Activated T-helper 1 cell treated with anti-CD3 and anti-CD28 coated beads, Interleukin-2, amount 50 U/mL, for 16 hours (primary cell): ENCODE results near the gene PRRG4.
"Not testable (repeated sequence)": the region's sequence is repeated elsewhere in the genome, so short reads cannot be mapped to it uniquely, and the experiment has no call there.

Experiments used
- DNase-seq, 2 donors: peaks; one replicate each; pipeline ENCODE4 v3.0.0-alpha.2; 2020; ENCODE audit warnings: low read depth in 1 of 2, low spot score in 1 of 2

PRRG4 gene

DNA sequence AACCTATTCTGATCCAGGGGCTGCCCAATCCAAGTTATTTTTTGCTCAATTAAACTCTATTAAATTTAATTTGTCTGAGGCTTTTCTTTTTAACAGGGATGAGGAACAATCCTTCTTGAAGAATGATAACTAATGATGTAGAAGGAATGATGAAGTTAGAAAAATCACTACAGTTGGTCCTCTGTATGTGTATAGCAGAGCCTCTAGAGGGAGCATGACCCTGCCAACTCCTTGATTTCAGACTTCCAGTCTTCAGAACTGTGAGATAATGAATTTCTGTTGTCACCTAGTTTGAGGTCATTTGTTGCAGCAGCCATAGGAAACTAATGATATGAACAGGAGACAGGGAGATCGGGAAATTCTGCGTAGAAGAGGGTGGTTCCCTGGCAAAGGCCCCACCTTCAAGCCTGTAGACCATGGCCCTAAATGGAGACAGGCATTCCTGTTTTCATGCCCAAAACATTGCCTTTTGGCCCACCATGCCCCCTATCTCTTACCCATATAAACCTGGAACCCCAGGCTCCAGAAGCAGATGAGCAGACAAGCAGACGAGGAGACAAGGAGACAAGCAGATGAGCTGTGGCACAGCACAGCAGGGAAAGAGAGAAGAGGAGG is 55.1 kb downstream of the PRRG4 start:
- no peak for DNase-seq

DNA sequence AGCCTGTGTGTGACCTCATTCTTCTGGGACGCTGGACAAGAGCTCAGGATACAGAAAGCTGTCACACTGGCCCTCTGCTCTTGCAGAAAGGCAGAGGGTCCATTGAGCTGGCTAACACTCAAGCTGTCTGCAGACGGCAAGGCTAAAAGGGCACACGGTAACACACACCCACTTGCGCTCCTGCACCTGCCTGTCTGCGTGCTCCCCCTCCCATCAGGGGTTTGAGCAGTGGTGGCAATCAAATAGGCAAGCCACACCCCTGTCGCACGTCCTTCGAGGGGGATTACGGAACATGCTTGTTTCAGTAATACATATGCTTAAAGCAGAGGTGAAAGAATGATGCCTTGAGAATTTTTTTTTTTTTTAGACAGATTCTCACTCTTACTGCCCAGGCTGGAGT is 55.8 kb downstream of the PRRG4 start:
- no peak for DNase-seq

DNA sequence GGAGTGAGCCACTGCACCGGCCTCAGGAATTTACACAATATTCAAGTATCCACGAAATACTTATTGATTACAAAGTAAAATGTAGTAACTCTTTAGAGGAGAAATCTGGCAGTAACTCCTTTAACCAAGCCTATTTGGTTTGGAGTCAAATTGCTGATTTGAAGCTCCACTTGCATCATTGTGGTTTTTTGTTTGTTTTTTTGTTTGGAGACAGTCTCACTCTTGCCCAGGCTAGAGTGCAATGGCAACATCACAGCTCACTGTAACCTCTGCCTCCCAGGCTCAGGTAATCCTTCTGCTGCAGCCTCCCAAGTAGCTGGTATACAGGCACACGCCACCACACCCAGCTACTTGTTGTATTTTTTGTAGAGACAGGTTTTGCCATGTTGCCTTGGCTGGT is 56.5 kb downstream of the PRRG4 start:
- DNase-seq = no peak

DNA sequence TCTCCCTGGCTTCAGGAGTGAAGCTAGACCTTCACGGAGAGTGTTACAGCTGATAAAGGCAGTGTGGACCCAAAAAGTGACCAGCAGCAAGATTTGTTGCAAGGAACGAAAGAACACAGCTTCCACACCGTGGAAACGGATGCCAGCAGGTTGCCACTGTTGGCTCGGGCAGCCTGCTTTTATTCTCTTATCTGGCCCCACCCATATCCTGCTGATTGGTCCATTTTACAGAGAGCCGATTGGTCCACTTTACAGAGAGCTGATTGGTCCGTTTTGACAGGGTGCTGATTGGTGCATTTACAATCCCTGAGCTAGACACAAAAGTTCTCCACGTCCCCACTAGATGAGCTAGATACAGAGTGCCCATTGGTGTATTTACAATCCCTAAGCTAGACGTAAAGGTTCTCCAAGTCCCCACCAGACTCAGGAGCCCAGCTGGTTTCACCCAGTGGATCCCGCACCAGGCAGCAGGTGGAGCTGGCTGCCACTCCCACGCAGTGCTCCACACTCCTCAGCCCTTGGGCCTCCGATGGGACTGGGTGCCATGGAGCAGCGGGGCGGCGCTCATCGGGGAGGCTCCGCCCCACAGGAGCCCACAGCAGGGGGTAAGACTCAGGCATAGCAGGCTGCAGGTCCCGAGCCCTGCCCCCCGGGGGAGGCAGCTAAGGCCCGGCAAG is 58.1 kb downstream of the PRRG4 start:
- DNase-seq = not testable (repeated sequence)

DNA sequence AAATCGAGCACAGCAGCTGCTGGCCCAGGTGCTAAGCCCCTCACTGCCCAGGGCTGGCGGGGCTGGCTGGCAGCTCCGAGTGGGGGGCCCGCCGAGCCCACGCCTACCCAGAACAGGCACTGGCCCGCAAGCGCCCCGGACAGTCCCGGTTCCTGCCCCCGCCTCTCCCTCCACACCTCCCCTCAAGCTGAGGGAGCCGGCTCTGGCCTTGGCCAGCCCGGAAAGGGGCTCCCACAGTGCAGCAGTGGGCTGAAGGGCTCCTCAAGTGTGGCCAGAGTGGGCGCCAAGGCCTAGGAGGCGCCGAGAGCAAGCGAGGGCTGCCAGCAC is 58.6 kb downstream of the PRRG4 start:
- not testable (repeated sequence) for DNase-seq

DNA sequence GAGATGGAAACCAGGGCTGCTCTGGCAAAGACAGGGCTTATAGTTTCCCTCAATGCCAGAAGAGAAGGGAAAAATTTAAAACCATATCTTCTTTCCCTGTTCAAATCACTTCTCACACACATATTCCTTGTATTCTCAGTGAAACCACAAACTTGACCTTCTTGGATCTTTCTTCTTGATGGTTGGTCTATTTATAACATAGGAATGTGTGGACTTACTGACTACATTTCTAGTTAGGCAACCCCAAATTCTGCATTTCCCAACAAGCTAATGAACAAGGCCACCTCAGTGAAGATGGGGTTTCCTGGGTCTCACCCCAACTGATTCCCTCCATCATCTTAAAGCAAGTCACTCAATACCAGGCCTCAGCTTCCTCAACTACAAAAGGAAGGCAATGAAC is 59.1 kb downstream of the PRRG4 start:
- DNase-seq = no peak

DNA sequence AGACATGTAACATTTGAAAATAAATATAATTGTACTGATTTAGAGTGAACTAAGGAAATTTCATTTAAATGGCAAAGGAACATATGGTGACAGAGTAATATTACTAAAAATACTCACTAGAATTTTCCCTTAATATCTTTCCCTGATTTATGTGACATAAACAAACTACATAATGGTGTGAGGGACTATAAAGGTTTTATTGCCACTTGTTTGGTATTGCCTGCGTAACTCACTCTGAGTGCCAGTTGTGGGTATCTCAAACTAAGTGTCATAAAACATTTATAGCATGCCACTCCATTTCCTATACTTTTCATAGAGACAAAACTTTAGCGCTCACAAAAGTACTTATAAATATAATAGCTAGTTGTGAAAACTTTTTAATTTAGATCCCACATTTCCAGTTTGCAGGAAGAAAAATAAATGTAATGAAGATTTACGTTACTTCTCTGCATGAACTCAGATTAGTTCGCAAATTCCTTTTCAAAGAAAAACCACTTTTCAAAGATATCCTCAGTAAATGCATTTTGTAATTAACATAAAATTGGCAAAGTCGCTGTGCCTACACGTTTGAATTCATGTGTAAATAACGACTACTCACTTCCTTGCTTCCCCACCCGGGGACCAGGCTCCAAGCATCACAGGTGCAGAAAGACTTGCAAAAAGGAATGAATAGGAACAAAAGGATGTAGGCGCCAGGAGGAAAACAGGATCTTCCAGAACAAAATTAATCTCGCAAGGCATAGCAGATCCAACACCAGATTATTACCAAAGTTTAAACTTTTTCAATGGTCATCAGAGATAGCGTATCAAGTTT is 61.3 kb downstream of the PRRG4 start:
- no peak for DNase-seq

DNA sequence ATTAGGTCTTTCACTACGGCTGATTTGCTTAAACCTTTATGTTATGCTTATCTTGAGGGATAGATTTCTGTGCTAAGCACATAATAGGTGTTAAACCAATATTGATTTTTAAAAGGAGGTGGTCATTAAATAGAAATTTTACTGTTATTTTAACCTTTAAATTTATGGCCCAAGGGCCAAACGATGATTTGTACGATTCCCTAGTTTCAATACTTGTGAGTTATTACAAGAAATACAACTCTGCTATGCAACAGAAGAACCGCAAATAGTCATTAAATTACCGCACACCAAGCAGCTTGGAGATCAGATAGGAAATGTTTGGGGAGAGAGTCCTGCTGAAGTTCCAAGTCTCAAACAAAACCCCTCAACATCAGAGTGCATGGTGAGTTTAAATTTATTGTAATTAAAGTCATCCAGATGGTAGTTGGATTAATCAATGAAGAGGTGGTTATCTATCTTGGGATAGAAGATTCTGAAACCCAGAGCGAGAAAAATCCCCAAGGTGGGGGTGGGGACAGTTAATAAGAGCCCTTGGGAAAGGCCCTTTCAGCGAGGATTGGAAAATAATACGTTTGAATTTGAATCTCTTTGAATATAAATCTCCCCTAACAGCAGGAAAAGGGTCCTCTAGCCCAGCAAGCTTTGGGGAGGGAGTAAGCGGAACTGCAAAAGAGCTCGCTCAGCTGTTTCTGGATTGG is 62.1 kb downstream of the PRRG4 start:
- no peak for DNase-seq

DNA sequence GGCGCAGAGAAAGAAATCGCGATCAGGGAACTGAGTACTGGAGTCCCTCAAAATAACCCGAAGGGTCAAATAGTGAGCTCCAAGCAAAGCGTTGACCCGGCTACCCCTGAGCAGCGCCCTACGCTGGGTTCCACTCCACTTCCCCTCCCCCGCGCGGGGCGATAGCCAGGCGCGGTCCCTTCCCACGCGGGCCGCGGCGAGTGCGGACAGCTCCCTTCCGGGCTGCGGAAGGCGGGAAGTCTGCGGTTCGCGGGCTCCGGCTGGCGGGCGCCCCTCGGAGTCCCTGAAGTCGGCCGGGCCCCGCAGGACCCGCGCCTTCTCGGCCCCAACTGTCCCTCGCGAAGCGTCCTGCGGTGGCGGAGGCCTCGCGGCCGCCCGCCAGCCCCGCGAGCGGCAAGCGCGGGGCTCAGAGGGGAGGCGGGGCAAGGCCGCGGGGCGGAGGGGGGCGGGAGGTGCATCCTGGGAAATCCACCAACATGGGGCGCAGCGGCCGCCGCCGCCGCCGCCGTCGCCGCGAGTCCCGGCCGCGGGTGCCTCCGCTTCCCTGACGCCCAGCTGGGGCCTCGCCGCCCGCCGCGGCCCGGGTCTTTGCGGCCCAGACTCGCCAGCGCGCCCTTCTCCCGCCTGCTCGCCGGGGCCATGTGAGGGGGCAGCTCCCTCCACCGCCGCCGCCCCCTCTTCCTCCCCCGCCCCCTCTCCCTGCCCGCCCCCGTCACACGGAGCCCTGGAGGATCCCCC is 62.8 kb downstream of the PRRG4 start, which contains the start of gene QSER1:
Gene QSER1, plus strand, starts transcription at position 457 of the 738 bp plus-strand sequence. CDS start 315 bp downstream, outside the sequence.
- peak; percentile 43 to 55 for DNase-seq

DNA sequence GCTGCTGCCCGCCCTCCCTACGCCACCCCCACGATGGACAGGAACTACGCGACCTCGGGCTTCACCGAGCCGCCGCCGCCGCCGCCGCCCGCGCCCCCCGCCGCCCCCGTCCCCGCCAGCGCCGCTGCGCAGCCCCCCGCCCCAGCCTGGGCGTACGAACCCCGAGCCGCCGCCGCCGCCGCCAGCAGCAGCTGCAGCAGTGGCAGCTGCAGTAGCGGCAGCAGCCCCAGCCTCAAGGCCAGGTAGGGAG is 63.3 kb downstream of the PRRG4 start:
- DNase-seq = no peak

DNA sequence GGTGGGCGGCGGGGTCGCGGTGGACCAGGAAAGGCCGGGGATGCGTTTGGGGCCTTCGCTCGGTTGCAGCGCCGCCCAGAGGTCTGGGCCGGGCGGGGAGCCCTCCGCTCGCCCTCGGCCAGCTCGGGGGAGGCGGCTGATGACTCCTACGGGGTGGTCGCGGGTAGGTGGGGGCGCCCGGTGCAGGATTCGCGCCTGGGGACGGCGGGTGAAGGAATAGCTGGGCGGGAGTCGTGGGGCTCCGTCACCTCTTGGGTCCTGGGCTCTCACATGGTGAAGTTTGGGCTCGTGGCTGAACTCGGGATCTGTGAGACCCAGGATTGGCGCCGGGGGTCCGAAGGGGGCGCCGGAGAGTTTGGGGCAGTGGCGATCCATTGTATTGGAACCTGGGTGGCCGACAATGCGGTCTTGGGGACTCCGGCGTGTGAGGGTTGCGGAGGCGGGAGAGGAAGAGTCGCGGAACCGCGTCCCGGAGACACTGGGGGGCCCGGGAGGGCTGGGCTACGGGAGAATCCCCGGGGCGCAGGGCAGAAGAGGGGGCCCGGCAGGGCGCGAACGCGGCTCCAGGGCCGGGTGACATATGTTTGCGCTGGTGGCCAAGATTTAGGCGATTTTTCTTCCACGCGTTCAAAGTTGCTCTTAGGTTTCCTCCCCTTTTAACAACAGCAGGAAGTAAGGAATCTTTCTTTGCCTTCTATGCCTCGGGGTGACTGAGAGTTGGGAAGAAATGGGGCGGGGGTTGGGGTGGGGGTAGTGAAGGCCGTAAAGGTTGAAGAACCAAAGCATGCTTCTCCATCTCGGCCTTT is 63.8 kb downstream of the PRRG4 start:
- peak in 1 of 2 donors; percentile 33 for DNase-seq

DNA sequence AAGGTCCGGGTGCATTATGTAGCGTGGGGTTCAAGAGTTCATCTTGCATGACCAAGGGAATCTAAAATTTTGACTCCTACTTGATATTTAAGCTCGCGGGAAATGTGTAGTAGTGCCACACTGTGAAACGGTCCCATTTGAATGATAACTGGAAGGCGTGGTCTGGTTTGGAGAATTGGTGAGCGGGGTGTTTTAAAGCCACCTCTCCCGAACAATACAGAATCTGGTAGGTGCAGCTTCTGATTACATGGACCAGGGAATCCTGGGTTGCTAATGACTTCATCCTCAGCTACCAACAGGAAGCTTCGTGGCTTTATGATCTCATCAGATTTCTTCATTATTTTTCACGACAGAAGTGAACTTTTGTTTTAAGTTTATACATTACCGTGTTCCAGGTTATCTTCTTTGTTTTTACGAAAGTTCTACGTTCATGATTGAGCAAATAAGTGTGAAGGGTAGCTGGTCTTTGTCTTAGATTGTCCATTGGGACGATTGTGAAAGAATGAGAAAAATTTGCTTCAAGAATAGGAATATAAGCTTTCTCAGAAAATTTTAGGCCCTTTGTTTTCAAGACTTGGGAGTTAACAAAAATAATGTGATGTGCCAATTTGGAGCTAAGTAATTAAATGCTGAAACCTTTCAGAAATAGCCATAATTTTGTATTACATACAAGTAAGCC is 64.6 kb downstream of the PRRG4 start:
- DNase-seq = no peak

DNA sequence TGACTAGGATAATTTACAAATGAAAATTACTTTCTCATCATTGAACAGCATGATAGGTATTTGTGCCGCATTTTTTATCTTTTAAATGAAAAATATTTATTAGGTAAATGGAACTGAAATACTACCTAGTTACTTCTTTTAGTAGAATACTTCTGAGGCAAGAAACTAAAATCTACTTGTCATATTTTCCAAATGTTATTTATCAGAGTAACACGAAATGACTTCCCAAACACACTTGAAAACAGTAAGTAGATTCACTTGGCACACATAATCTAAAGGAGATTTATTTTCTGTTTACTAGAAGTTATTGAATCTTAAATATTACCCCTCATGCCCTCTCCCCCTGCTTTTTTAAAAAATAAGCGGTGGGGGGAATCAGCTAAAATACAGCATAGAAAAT is 65.2 kb downstream of the PRRG4 start:
- no peak for DNase-seq

DNA sequence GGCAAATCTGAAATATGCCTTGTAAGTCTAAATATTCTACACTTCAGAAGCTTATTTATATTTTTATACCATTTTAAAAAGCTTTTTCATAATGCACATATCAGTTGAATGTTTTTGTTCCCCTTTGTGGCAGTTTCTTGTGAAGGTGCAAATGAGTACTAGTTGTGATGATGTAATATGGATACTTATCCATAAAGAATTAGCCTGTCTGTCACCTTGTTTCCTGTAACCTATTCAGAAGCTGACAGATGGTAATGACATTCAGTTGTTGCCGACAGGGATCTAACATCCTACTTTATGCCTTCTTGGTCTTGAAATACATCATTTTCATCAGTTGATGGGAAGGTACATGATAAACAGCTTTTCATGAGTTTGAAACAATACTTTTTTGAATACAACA is 65.7 kb downstream of the PRRG4 start:
- DNase-seq = no peak

DNA sequence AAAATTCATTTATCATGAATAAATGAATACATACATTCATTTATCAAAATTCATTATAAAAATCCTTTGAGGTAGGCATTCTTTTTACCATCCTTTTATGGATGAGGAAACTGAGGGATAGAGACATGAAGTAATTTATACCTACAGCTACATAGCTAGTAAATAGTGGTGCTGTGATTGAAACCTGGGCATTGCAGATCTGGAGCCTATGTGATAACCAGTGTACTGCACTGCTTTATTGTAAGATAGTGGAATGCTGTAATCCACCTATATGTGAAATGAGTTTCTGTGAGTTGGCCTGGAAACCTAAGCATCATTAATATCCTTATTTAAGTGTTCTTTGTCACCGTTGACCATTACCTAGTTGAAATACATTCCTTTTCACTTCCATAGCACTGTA is 67.4 kb downstream of the PRRG4 start:
- DNase-seq = no peak

DNA sequence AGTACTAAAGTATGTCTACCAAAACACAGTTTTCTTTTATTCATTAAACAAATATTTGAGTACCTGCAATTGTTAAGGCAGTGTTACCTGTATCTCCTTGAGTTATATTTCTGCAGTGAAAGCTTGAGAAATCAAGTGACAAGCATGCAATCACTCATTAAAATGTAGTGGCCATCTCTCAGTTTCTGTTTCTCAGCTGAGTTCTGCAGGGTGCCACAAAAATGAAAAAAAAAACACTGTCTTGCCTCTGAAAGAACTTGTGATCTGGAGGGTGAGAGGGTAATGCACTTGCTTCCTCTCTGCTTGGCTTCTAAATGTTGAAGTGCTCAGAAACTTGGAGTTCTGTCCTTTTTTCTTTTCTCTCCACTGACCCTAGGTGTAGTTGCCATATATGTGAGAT is 69.7 kb downstream of the PRRG4 start:
- DNase-seq = no peak

DNA sequence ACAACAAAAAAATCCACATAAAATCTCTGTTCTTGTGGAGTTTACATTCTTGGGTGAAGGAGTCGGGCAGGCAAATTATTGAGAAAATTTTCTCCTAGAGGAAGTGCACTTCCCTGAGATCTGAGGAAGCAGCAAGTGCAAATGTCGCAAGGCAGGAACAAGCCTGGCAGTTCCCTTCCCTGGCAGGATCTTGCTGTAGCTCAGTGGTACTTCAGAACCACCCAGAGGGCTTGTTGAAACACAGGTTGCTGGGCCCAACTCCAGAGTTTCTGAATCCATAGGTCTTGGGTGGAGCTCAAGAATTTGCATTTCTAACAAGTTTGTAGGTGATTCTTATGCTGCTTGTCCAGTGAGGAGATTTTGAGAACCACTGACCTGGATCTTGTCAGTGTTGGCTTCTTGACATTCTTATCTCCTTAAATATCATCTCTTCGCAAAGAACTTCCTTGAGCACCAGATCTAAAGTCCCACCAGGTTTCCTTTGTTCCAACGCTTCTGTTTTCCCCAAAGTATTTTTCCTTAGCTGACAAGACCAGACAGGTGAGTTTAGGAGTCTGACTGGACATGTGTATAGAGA is 72.5 kb downstream of the PRRG4 start:
- no peak for DNase-seq

DNA sequence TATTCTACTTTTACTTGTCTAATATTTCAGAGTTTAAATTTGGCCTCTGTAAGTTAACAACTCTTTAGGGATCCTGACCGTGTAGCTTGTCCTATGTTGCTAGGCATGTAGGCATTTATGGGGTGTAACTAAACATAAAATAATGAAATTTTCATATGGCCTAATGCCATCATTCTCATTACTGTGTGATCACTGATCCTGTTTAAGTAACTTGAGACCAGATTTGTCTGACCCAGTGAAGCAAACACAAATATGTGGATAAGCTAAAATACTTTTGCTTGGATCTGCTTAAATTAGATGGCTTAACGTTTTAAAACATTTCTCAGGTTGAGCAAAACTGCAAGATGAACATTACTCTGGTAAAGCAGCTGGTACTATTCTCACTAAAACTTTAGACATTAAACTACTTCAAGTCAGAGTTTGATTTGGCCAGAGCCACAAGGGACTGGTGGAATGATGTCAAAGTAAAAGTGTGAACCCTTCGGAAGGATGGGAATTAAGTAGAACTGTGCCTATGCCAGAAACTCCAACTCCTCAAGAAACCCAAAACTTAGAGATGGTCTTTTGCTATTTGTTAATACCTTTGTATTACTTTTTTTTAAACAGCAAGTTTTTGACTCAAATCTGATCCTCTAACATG is 75.4 kb downstream of the PRRG4 start:
- DNase-seq = no peak
